Occipital lobe (tissue), 2 donors: Measurements from ENCODE around the gene ODAD4. TPM values are rescaled to one million over a fixed set of nuclear protein-coding genes. Genes with fewer than 3 reads are reported as not detected.
"Not testable (repeated sequence)": the region's sequence is repeated elsewhere in the genome, so short reads cannot be mapped to it uniquely, and the experiment has no call there.

Source experiments
- DNase-seq: peaks from one replicate; lab custom pipeline; 2025; lab: John Stamatoyannopoulos, UW
- total RNA-seq: library from RNA; depleted of rRNA; stranded (reverse); fragments of >200 nt; gene quantifications from one replicate; pipeline ENCODE4 v1.2.3, GENCODE V29; 2014

Gene ODAD4
- total RNA-seq, 1 donor from 2014 or later = 1.6 TPM

DNA sequence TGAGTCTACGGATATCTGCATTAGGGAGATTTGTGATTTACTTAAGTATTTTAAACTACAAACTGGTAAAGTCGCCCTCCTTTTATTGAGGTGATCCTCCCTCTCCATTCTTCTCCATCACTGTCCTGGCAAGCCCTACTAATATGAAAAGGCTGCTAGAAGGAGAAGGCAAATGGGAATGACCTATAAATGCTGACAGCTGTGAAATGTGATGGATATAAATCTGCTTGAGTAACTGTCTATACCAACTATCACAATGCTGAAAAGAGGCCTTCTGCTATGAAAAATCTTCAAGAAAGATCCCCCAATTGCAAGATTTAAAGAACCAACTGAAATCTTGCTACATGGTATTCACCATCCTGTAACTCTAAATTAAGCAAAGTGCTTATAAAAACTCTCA, 71.3 kb downstream of the ODAD4 start:
- no peak for DNase-seq

DNA sequence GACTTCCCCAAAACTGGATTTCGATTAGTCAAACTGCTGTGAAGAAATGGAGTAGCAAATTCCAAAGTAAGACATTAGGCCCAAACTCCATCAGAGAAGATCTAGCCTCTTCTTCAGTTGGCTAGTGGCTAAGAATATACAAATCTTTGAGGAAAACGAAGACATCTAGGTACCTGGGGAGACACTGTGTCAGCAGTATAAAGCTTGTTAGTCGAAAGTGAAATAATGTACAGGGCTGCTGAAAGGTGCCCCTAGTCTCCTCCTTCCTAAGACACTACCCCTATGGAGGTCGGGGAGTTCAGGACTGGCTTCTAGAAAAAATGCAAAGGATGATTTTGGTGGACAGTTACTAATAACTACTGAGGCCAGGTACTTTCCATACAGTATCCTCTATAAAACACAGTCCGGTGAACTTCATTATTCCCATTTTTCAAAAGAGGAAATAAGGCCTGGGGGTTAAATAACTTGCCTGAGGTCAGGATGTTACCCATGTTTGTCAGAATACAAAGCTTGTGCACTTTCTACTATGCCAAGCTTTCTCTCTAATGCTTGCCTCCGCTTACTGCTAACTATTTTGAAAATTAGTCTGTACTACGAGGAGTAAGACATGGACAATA, 71.9 kb downstream of the ODAD4 start:
- no peak for DNase-seq

DNA sequence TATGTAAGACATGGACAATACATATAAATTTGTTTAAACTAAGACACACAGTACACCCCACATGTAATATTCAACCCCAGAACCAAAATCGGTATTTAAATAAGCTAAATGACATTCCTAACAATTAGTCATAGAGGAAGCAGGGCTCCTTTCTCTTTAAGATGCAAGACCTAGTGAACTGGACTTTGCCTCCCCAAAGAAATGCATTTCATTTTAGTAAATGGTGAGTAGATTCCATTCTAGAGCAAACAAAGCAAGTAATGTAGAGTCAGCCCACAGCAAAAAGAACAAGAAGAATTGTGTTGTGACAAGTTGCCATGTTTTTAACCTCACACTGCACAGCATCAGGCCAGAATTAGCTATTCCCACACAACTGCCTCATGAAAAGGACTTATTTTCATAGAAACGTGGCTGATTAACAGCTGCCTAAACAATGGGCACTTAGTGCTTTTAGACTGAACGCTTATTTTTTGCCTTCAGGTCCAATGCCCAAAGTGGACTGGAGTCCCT, 72.4 kb downstream of the ODAD4 start:
- no peak for DNase-seq

DNA sequence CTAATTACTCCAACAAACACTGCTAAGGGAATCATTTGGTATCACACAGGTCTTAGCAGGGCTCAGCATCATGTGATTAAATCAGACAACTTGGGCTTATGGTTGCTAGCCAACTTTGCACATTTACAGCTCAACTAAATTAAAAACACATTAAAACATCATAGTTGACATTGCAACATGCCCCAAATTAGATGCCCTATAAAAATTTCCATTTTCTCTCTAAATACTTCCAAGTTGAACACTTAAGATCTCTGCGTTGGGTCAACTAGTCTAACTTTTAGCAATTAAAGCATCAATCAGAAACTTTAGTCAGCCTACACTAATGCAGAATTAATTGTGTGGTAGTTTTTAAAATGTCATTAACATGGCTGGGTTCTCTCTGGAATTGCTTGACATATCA, 74.7 kb downstream of the ODAD4 start:
- no peak for DNase-seq

DNA sequence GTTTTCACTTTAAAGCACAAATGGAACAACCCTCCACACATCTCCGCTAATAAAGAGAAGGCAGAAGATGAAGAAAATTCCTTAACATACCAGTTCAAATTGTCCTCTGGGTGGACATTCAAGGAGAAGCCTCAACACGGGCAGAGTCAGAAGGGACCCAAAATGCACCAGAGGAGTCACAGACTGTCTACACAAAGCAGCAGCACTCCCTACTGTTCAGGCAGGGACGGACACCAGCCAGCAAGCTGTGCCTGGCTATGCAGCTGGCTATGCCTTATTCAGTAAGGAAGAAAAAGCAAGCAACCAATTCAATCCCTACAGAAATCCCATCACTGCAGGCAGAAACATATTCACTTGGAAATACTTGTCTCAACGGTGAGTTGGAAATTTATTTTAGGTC, 78.8 kb downstream of the ODAD4 start:
- DNase-seq = peak; percentile 27

DNA sequence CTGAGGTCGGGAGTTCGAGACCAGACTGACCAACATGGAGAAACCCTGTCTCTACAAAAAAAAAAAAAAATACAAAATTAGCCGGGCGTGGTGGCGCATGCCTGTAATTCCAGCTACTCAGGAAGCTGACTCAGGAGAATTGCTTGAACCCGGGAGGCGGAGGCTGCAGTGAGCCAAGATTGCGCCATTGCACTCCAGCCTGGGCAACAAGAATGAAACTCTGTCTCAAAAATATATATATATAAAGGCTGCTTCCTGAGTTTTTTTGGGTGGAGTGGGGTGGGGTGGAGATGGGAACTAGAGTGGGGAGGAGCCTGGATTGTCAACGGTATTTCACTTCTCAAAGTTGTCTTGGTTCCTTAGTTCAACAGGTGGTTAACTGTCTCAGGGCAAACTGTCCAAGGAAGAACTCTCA, 79.9 kb downstream of the ODAD4 start:
- DNase-seq = not testable (repeated sequence)

DNA sequence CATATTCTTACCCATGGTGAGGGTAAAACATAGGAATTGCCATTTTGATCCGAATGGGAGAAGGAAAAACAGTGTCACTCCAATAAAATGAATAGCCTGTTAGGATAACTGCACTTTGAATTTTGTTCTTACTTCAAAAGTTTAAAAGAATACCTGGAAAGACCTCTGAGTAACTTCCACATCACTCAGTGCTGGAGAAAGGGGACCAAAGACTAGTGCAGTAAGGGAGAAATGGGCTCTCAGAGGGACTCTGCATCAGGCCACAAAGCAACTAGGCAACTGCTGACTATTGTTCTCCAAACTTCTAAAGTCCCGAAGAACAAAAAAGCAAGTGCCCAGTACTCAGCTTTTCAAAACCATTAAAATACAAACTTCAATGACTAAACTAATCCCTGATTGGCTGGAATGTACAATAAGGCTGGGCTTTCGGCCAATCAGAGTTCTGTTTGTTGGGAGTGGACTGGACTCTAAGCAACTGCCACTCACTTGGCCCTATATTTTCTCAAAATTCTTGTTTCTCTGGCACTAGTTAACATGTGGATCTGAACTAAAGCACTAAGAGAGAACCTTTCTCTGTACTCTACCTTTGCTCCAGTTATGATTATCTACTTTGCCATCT, 80.6 kb downstream of the ODAD4 start:
- DNase-seq = no peak

DNA sequence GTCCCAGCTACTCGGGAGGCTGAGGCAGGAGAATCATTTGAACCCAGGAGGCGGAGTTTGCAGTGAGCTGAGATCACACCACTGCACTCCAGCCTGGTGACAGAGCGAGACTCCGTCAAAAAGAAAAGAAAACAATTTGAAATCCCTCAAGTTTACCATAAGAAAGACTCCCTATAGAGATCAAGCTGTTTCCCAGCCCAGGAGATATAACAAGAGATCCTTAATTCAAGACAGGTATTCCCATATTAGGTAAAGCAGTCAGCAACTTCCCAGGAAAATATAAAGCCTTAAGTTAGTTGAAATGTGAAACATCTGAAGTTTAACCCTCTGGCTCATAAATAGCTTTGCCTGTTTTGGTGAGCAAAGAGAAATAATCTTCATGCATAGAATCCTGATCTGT, 81.9 kb downstream of the ODAD4 start:
- not testable (repeated sequence) for DNase-seq

DNA sequence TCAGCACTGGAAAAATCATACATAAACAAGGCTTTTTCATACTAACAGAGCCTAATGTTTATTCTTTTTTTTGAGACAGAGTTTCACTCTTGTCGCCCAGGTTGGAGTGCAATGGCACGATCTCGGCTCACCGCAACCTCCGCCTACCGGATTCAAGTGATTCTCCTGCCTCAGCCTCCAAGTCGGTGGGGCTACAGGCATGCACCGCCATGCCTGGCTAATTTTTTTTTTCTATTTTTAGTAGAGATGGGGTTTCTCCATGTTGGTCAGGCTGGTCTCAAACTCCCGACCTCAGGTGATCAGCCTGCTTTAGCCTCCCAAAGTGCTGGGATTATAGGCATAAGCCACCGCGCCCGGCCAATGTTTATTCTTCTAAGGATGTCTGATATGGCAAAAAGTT, 83.3 kb downstream of the ODAD4 start:
- DNase-seq = not testable (repeated sequence)

Other genes with a start within 250 kb of the ODAD4 start
- gene EIF1, start 241.7 kb upstream of the ODAD4 start, total RNA-seq = 95.5 TPM
- not detected for gene GAST, start 218.3 kb upstream of the ODAD4 start, total RNA-seq
- gene HAP1, start 196.0 kb upstream of the ODAD4 start, total RNA-seq = 0.16 TPM
- gene JUP, start 143.9 kb upstream of the ODAD4 start, total RNA-seq = 37.4 TPM
- gene P3H4, start 118.7 kb upstream of the ODAD4 start, total RNA-seq = 10.3 TPM
- gene FKBP10, start 117.6 kb upstream of the ODAD4 start, total RNA-seq = 11.2 TPM
- 85.8 TPM for gene NT5C3B, start 94.4 kb upstream of the ODAD4 start, total RNA-seq
- not detected for gene KLHL10, start 92.8 kb upstream of the ODAD4 start, total RNA-seq
- gene KLHL11, start 65.2 kb upstream of the ODAD4 start, total RNA-seq = 74.9 TPM
- gene ACLY, start 11.7 kb upstream of the ODAD4 start, total RNA-seq = 118 TPM
- gene CNP, start 36.2 kb downstream of the ODAD4 start, total RNA-seq = 40.7 TPM
- 78.0 TPM for gene DNAJC7, start 86.8 kb downstream of the ODAD4 start, total RNA-seq
- gene NKIRAS2, start 89.5 kb downstream of the ODAD4 start, total RNA-seq = 31.5 TPM
- gene C17orf113, start 120.0 kb downstream of the ODAD4 start, total RNA-seq = 3.7 TPM
- gene ZNF385C, start 167.9 kb downstream of the ODAD4 start, total RNA-seq = 0.31 TPM
- gene DHX58, start 182.1 kb downstream of the ODAD4 start, total RNA-seq = 1.1 TPM
- 9.0 TPM for gene KAT2A, start 190.8 kb downstream of the ODAD4 start, total RNA-seq
- gene HSPB9, start 192.2 kb downstream of the ODAD4 start, total RNA-seq = not detected
- 35.1 TPM for gene RAB5C, start 224.4 kb downstream of the ODAD4 start, total RNA-seq